Activated naive CD8-positive, alpha-beta T cell treated with anti-CD3 and anti-CD28 coated beads, Interleukin-2, amount 10 ng/mL, durations not matched to agents 7 days and 5 days (primary cell): ENCODE results near the gene SHF. TPM values are rescaled to one million over a fixed set of nuclear protein-coding genes. Genes with fewer than 3 reads are reported as not detected.
"Not testable (repeated sequence)": the region's sequence is repeated elsewhere in the genome, so short reads cannot be mapped to it uniquely, and the experiment has no call there.

Source experiments
- ATAC-seq: fragments of 150-1000 bp; cut with Tn5 transposase; one replicate; pipeline ENCODE4 v1.10.0; 2021; ENCODE audit warnings: low read depth, moderate library complexity
- POLR2A ChIA-PET: fragments of 350-600 bp; sonication (Branson Sonifier 250); formaldehyde crosslinking; loops from one replicate; lab custom pipeline; 2021; ENCODE audit warnings: antibody characterized with exemption; lab: Charles Lee
- DNase-seq: peaks from one replicate; pipeline ENCODE4 v3.0.0; 2021
- H3K27ac Mint-ChIP-seq: one replicate; pipeline ENCODE4 v1.8.0; 2022; ENCODE audit warnings: mild to moderate bottlenecking, mixed read lengths
- H3K27me3 Mint-ChIP-seq: one replicate; pipeline ENCODE4 v1.8.0; 2022; ENCODE audit warnings: mild to moderate bottlenecking, moderate library complexity, mixed read lengths
- H3K36me3 Mint-ChIP-seq: one replicate; pipeline ENCODE4 v1.8.0; 2021; ENCODE audit warnings: mild to moderate bottlenecking, mixed read lengths
- H3K4me1 Mint-ChIP-seq: one replicate; pipeline ENCODE4 v1.8.0; 2021; ENCODE audit warnings: mixed read lengths
- H3K4me3 Mint-ChIP-seq: one replicate; pipeline ENCODE4 v1.8.0; 2022; ENCODE audit warnings: mild to moderate bottlenecking, moderate library complexity, mixed read lengths
- H3K9me3 Mint-ChIP-seq: one replicate; pipeline ENCODE4 v1.8.0; 2021; ENCODE audit warnings: mixed read lengths
- total RNA-seq, 2 experiments: library from RNA; stranded (reverse); gene quantifications; one replicate each; pipeline ENCODE4 v1.2.3, GENCODE V29; 2021

SHF gene
- total RNA-seq, 2 experiments from 2014 or later: 2.1 to 2.3 TPM

DNA sequence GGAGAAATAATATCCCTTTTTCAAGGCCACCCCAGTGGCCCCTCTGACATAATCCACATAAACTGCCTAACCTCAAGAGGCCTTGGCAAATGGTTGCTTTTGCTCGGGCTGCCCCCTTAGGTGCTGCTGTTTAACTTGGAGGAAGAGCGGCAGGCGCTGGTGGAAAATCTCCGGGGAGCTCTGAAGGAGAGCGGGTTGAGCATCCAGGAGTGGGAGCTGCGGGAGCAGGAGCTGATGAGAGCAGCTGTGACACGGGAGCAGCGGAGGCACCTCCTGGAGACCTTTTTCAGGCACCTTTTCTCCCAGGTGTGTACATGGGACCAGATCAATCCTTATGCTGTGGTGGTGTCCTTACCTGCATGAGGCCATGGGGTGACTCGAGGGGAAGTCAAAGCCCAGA is 43.0 kb downstream of the SHF start:
- no peak overlapping the region for H3K4me3 Mint-ChIP-seq
- POLR2A ChIA-PET: no interaction called here
- ATAC-seq (no peak), DNase-seq (no peak)
- H3K27ac Mint-ChIP-seq: no peak overlapping the region
- H3K36me3 Mint-ChIP-seq: no peaks in the 10 kb centered on the region
- no peaks in the 10 kb centered on the region for H3K4me1 Mint-ChIP-seq
- H3K27me3 Mint-ChIP-seq: no peaks in the 10 kb centered on the region
- H3K9me3 Mint-ChIP-seq: no peaks in the 10 kb centered on the region

- Mint-ChIP-seq H3K27me3 (no peaks in the 10 kb centered on the region), H3K4me1 (no peaks in the 10 kb centered on the region), H3K9me3 (no peaks in the 10 kb centered on the region), H3K27ac (no peak overlapping the region), H3K36me3 (no peaks in the 10 kb centered on the region), H3K4me3 (no peak overlapping the region)
- POLR2A ChIA-PET: no interaction called here
- DNase-seq: no peak
- no peak for ATAC-seq
Observed at GRCh38 chr15:45143946-45144345, 43.8 kb downstream of the SHF start.

GRCh38 chr15:45143056-45143455 is 44.7 kb downstream of the SHF start:
- Mint-ChIP-seq H3K36me3 (no peaks in the 10 kb centered on the region), H3K4me1 (no peaks in the 10 kb centered on the region), H3K27me3 (no peaks in the 10 kb centered on the region), H3K27ac (no peak overlapping the region), H3K9me3 (no peaks in the 10 kb centered on the region), H3K4me3 (no peak overlapping the region)
- DNase-seq (no peak), ATAC-seq (no peak)
- POLR2A ChIA-PET: no interaction called here

- H3K27ac Mint-ChIP-seq: no peak overlapping the region
- H3K36me3 Mint-ChIP-seq: no peaks in the 10 kb centered on the region
- H3K4me1 Mint-ChIP-seq: peaks cover 2% of the 10 kb centered on the region
- ATAC-seq (no peak), DNase-seq (no peak)
- peaks cover 5% of the 10 kb centered on the region for H3K27me3 Mint-ChIP-seq
- H3K9me3 Mint-ChIP-seq: no peaks in the 10 kb centered on the region
- H3K4me3 Mint-ChIP-seq: no peak overlapping the region
- POLR2A ChIA-PET: no interaction called here
Observed at GRCh38 chr15:45141386-45141785, 46.4 kb downstream of the SHF start.

GRCh38 chr15:45140557-45141250 is 47.1 kb downstream of the SHF start:
- H3K27me3 Mint-ChIP-seq: peaks cover 9% of the 10 kb centered on the region
- H3K4me3 Mint-ChIP-seq: no peak overlapping the region
- H3K36me3 Mint-ChIP-seq: no peaks in the 10 kb centered on the region
- peaks cover 4% of the 10 kb centered on the region for H3K4me1 Mint-ChIP-seq
- POLR2A ChIA-PET: no interaction called here
- no peak for DNase-seq
- ATAC-seq: no peak
- no peaks in the 10 kb centered on the region for H3K9me3 Mint-ChIP-seq
- H3K27ac Mint-ChIP-seq: no peak overlapping the region

GRCh38 chr15:45139770-45140169 is 48.0 kb downstream of the SHF start:
- H3K4me1 Mint-ChIP-seq: peaks cover 6% of the 10 kb centered on the region
- no peak for DNase-seq
- H3K36me3 Mint-ChIP-seq: no peaks in the 10 kb centered on the region
- H3K9me3 Mint-ChIP-seq: no peaks in the 10 kb centered on the region
- POLR2A ChIA-PET: no interaction called here
- H3K27ac Mint-ChIP-seq: no peak overlapping the region
- H3K27me3 Mint-ChIP-seq: peaks cover 12% of the 10 kb centered on the region
- no peak overlapping the region for H3K4me3 Mint-ChIP-seq
- no peak for ATAC-seq

GRCh38 chr15:45138814-45139765 is 48.7 kb downstream of the SHF start:
- no peak for DNase-seq
- H3K9me3 Mint-ChIP-seq: no peaks in the 10 kb centered on the region
- POLR2A ChIA-PET: no interaction called here
- no peak overlapping the region for H3K4me3 Mint-ChIP-seq
- ATAC-seq: no peak
- H3K4me1 Mint-ChIP-seq: peaks cover 8% of the 10 kb centered on the region
- no peak overlapping the region for H3K27ac Mint-ChIP-seq
- H3K27me3 Mint-ChIP-seq: peaks cover 19% of the 10 kb centered on the region
- H3K36me3 Mint-ChIP-seq: no peaks in the 10 kb centered on the region

- peaks cover 32% of the 10 kb centered on the region for H3K27me3 Mint-ChIP-seq
- H3K9me3 Mint-ChIP-seq: no peaks in the 10 kb centered on the region
- POLR2A ChIA-PET: no interaction called here
- ATAC-seq: no peak
- H3K36me3 Mint-ChIP-seq: no peaks in the 10 kb centered on the region
- peaks cover 8% of the 10 kb centered on the region for H3K4me1 Mint-ChIP-seq
- DNase-seq: no peak
- H3K27ac Mint-ChIP-seq: no peak overlapping the region
- H3K4me3 Mint-ChIP-seq: no peak overlapping the region
Observed at GRCh38 chr15:45137703-45138102, 50.1 kb downstream of the SHF start.

DNA sequence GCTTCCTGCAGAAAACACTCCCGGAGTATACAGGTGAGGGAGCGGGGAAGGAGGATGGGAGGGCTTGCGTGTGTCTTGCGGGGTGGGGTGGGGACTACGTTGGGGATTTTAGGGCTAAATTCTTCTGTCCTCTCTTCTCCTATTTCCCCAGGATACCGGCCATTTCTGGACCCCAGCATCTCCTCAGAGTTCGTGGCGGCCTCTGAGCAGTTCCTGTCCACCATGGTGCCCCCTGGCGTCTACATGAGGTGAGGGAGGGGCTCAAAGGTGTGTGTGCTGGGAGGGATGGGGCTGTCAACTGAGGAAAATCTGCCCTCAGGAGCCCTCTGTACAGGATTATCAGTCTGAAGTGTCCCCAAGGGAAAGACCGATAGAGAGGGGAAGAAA is 51.4 kb downstream of the SHF start:
- DNase-seq (no peak), ATAC-seq (no peak)
- Mint-ChIP-seq H3K27me3 (peaks cover 36% of the 10 kb centered on the region), H3K36me3 (no peaks in the 10 kb centered on the region), H3K9me3 (no peaks in the 10 kb centered on the region), H3K4me1 (peaks cover 8% of the 10 kb centered on the region), H3K27ac (no peak overlapping the region), H3K4me3 (peak overlapping the region; percentile 4)
- POLR2A ChIA-PET: no interaction called here

- H3K27ac Mint-ChIP-seq, DNase-seq, POLR2A ChIA-PET, H3K36me3 Mint-ChIP-seq, ATAC-seq, H3K4me1 Mint-ChIP-seq, H3K9me3 Mint-ChIP-seq: not testable (repeated sequence)
- peak overlapping the region; percentile 4 for H3K4me3 Mint-ChIP-seq
- peaks cover 36% of the 10 kb centered on the region for H3K27me3 Mint-ChIP-seq
Observed at GRCh38 chr15:45135705-45136377, 51.9 kb downstream of the SHF start.

GRCh38 chr15:45134682-45135604 is 52.8 kb downstream of the SHF start:
- peak overlapping the region; percentile 55 for H3K4me3 Mint-ChIP-seq
- peak; percentile 48 for DNase-seq
- no peaks in the 10 kb centered on the region for H3K36me3 Mint-ChIP-seq
- peaks cover 43% of the 10 kb centered on the region for H3K27me3 Mint-ChIP-seq
- POLR2A ChIA-PET: interaction anchor here (0.6 kb wide), 1 partner anchor 269 kb away, joined by 3 read pairs; no protein-coding TSS in a partner anchor
- H3K9me3 Mint-ChIP-seq: no peaks in the 10 kb centered on the region
- peak; percentile 38 for ATAC-seq
- no peak overlapping the region for H3K27ac Mint-ChIP-seq
- H3K4me1 Mint-ChIP-seq: peaks cover 8% of the 10 kb centered on the region

DNA sequence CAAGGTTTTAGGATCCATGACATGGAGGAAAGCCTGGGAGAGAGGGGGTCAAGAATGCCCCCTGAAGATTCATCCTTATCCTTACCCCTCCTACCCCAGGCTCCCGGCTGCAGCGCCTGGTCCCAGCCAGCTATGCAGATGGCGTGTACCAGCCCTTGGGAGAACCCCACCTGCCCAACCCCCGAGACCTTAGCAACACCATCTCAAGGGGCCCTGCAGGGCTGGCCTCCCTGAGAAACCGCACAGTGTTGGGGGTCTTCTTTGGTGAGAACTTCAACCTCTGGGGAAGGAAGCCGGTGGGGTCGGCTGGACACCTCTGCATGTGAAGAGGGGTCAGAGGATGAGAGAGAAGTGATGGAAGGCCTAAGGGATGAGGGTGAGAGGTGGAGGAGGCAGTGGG is 53.7 kb downstream of the SHF start:
- H3K9me3 Mint-ChIP-seq: no peaks in the 10 kb centered on the region
- peaks cover 8% of the 10 kb centered on the region for H3K4me1 Mint-ChIP-seq
- H3K4me3 Mint-ChIP-seq: no peak overlapping the region
- ATAC-seq (no peak), DNase-seq (no peak)
- H3K27ac Mint-ChIP-seq: no peak overlapping the region
- H3K27me3 Mint-ChIP-seq: peaks cover 45% of the 10 kb centered on the region
- H3K36me3 Mint-ChIP-seq: no peaks in the 10 kb centered on the region
- POLR2A ChIA-PET: interaction anchor here (0.6 kb wide), 1 partner anchor 270 kb away, joined by 3 read pairs; no protein-coding TSS in a partner anchor

DNA sequence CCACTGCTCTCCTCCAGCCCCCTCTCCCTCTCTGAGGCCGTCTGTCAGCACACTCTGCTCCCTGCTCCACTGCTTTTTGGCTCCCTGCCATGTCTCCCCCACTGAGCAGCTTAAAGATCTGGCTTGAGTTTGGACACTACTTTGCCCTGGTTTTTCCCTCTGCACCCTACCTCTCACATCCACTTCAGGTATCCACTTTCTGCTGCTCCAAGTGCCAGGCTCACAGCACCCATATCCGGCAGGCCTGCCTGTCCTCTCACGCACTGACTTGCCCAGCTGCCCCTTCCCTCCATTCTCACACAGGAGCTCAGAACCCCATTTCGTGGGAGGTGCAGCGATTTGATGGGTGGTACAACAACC is 54.2 kb downstream of the SHF start:
- no peak for DNase-seq
- no peak for ATAC-seq
- peaks cover 10% of the 10 kb centered on the region for H3K4me1 Mint-ChIP-seq
- no peaks in the 10 kb centered on the region for H3K36me3 Mint-ChIP-seq
- no peaks in the 10 kb centered on the region for H3K9me3 Mint-ChIP-seq
- H3K27ac Mint-ChIP-seq: no peak overlapping the region
- peaks cover 50% of the 10 kb centered on the region for H3K27me3 Mint-ChIP-seq
- H3K4me3 Mint-ChIP-seq: no peak overlapping the region
- POLR2A ChIA-PET: no interaction called here
